ENCODE measurements around the gene PPP2R3B.

PPP2R3B gene

GRCh38 chrX:368811-369562 is 17.7 kb downstream of the PPP2R3B start:
- no peak overlapping the region for H2AFZ ChIP-seq (ENCODE audit: low read depth, low read length)

GRCh38 chrX:367866-368265 is 18.8 kb downstream of the PPP2R3B start:
- Histone ChIP-seq H2BK12ac (ENCODE audit: low read length in 2 of 2) (no peak overlapping the region), H2AFZ (ENCODE audit: low read depth, low read length) (no peak overlapping the region), H2AK5ac (ENCODE audit: low read length, severe bottlenecking) (no peak overlapping the region), H4K8ac (ENCODE audit: low read length) (no peak overlapping the region), H3K4me1 (ENCODE audit: control insufficient read depth, insufficient read depth, low read depth, low read length) (peaks cover 17% of the 10 kb centered on the region), H3K27me3 (ENCODE audit: control insufficient read depth in 1 of 2, insufficient read depth in 1 of 2, low read length in 2 of 2) (peaks cover 16 to 25% of the 10 kb centered on the region in 2 experiments), H3K9me3 (ENCODE audit: control insufficient read depth, low read length) (no peaks in the 10 kb centered on the region), H3K36me3 (ENCODE audit: control insufficient read depth in 1 of 2, insufficient read depth in 2 of 2, low read depth in 1 of 2, low read length in 2 of 2) (peaks cover 0 to 23% of the 10 kb centered on the region in 2 experiments), H3K4ac (ENCODE audit: low read depth in 1 of 2, low read length in 2 of 2) (no peak overlapping the region), H3K79me1 (replicated peaks; ENCODE audit: low read length, poor library complexity, severe bottlenecking) (peaks cover 52% of the 10 kb centered on the region), H3K23ac (ENCODE audit: low read length in 2 of 2) (no peak overlapping the region), H2BK15ac (ENCODE audit: low read depth, poor library complexity, severe bottlenecking) (peak overlapping the region; percentile 36), H4K91ac (ENCODE audit: low read length) (no peak overlapping the region), H3K27ac (ENCODE audit: low read length, poor library complexity, severe bottlenecking) (no peak overlapping the region), H2BK5ac (ENCODE audit: low read depth, low read length, poor library complexity, severe bottlenecking) (no peak overlapping the region), H3K18ac (ENCODE audit: low read depth in 1 of 2, low read length in 2 of 2) (no peak overlapping the region), H3K9ac (ENCODE audit: low read length) (no peak overlapping the region), H3K4me3 (ENCODE audit: insufficient read depth in 1 of 2, low read depth in 1 of 2, low read length in 2 of 2) (no peak overlapping the region), H2BK120ac (ENCODE audit: low read depth, low read length) (no peak overlapping the region), H3K14ac (ENCODE audit: low read length in 2 of 2) (no peak overlapping the region), H3K4me2 (ENCODE audit: low read length, poor library complexity, severe bottlenecking) (no peak overlapping the region)
- 93% methylated on average over 15 of the region's 17 CpGs for WGBS
- DNase-seq: no peak

More at GRCh38 chrX:368811-369562, 17.7 kb downstream of the PPP2R3B start:
- Histone ChIP-seq H2BK12ac (ENCODE audit: low read length in 2 of 2) (peak overlapping the region in 1 of 2 experiments; percentile 28), H3K14ac (ENCODE audit: low read length in 2 of 2) (no peak overlapping the region), H3K4me3 (ENCODE audit: insufficient read depth in 1 of 2, low read depth in 1 of 2, low read length in 2 of 2) (no peak overlapping the region), H3K36me3 (ENCODE audit: control insufficient read depth in 1 of 2, insufficient read depth in 2 of 2, low read depth in 1 of 2, low read length in 2 of 2) (peaks cover 0 to 17% of the 10 kb centered on the region in 2 experiments), H4K8ac (ENCODE audit: low read length) (peak overlapping the region; percentile 69), H3K4me2 (ENCODE audit: low read length, poor library complexity, severe bottlenecking) (no peak overlapping the region), H3K4me1 (ENCODE audit: control insufficient read depth, insufficient read depth, low read depth, low read length) (peaks cover 26% of the 10 kb centered on the region), H4K91ac (ENCODE audit: low read length) (peak overlapping the region; percentile 85), H3K18ac (ENCODE audit: low read depth in 1 of 2, low read length in 2 of 2) (peak overlapping the region; percentile 29 to 83), H3K9ac (ENCODE audit: low read length) (no peak overlapping the region), H3K79me1 (replicated peaks; ENCODE audit: low read length, poor library complexity, severe bottlenecking) (peaks cover 44% of the 10 kb centered on the region), H2BK5ac (ENCODE audit: low read depth, low read length, poor library complexity, severe bottlenecking) (no peak overlapping the region), H3K27ac (ENCODE audit: low read length, poor library complexity, severe bottlenecking) (no peak overlapping the region), H3K4ac (ENCODE audit: low read depth in 1 of 2, low read length in 2 of 2) (no peak overlapping the region), H3K9me3 (ENCODE audit: control insufficient read depth, low read length) (no peaks in the 10 kb centered on the region), H2BK15ac (ENCODE audit: low read depth, poor library complexity, severe bottlenecking) (no peak overlapping the region), H2BK120ac (ENCODE audit: low read depth, low read length) (peak overlapping the region; percentile 34), H3K23ac (ENCODE audit: low read length in 2 of 2) (no peak overlapping the region), H2AK5ac (ENCODE audit: low read length, severe bottlenecking) (no peak overlapping the region), H3K27me3 (ENCODE audit: control insufficient read depth in 1 of 2, insufficient read depth in 1 of 2, low read length in 2 of 2) (peaks cover 24 to 31% of the 10 kb centered on the region in 2 experiments)
- 39% methylated on average over 24 of the region's 25 CpGs for WGBS
- peak; percentile 53 for DNase-seq

DNA sequence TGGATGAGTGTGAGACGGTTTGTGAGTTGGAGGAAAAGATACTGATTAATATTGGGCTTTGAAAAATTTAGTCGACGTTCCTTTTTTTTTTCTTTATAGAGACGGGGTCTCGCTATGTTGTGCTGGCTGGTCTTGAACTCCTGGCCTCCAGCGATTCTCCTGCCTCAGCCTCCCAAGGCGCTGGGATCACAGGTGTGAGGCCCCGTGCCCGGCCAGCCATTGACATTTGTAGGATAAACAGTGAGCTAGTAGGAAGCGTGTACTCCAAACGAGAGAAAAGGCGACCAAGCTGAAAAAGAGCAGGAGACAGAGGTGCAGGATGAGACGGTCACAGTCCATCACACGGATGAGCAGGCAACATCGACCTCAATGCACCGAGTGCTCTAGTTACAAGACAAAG is 19.4 kb downstream of the PPP2R3B start:
- peaks cover 11 to 20% of the 10 kb centered on the region in 2 experiments for H3K27me3 ChIP-seq (ENCODE audit: control insufficient read depth in 1 of 2, insufficient read depth in 1 of 2, low read length in 2 of 2)
- H3K4me1 ChIP-seq (ENCODE audit: control insufficient read depth, insufficient read depth, low read depth, low read length): peaks cover 17% of the 10 kb centered on the region
- no peak overlapping the region for H3K14ac ChIP-seq (ENCODE audit: low read length in 2 of 2)
- H3K4me2 ChIP-seq (ENCODE audit: low read length, poor library complexity, severe bottlenecking): no peak overlapping the region
- H2BK120ac ChIP-seq (ENCODE audit: low read depth, low read length): no peak overlapping the region
- H4K8ac ChIP-seq (ENCODE audit: low read length): no peak overlapping the region
- H3K79me1 ChIP-seq (replicated peaks; ENCODE audit: low read length, poor library complexity, severe bottlenecking): peaks cover 52% of the 10 kb centered on the region
- no peak overlapping the region for H2BK15ac ChIP-seq (ENCODE audit: low read depth, poor library complexity, severe bottlenecking)
- H2BK12ac ChIP-seq (ENCODE audit: low read length in 2 of 2): no peak overlapping the region
- H2BK5ac ChIP-seq (ENCODE audit: low read depth, low read length, poor library complexity, severe bottlenecking): no peak overlapping the region
- no peak overlapping the region for H3K27ac ChIP-seq (ENCODE audit: low read length, poor library complexity, severe bottlenecking)
- no peak overlapping the region for H4K91ac ChIP-seq (ENCODE audit: low read length)
- H2AK5ac ChIP-seq (ENCODE audit: low read length, severe bottlenecking): no peak overlapping the region
- H3K4me3 ChIP-seq (ENCODE audit: insufficient read depth in 1 of 2, low read depth in 1 of 2, low read length in 2 of 2): no peak overlapping the region
- no peak overlapping the region for H3K23ac ChIP-seq (ENCODE audit: low read length in 2 of 2)
- no peak overlapping the region for H3K9ac ChIP-seq (ENCODE audit: low read length)
- 92% methylated on average over 16 of the region's 16 CpGs for WGBS
- no peaks in the 10 kb centered on the region for H3K9me3 ChIP-seq (ENCODE audit: control insufficient read depth, low read length)
- H2AFZ ChIP-seq (ENCODE audit: low read depth, low read length): no peak overlapping the region
- DNase-seq: no peak
- no peak overlapping the region for H3K4ac ChIP-seq (ENCODE audit: low read depth in 1 of 2, low read length in 2 of 2)
- no peak overlapping the region for H3K18ac ChIP-seq (ENCODE audit: low read depth in 1 of 2, low read length in 2 of 2)
- peaks cover 0 to 23% of the 10 kb centered on the region in 2 experiments for H3K36me3 ChIP-seq (ENCODE audit: control insufficient read depth in 1 of 2, insufficient read depth in 2 of 2, low read depth in 1 of 2, low read length in 2 of 2)

DNA sequence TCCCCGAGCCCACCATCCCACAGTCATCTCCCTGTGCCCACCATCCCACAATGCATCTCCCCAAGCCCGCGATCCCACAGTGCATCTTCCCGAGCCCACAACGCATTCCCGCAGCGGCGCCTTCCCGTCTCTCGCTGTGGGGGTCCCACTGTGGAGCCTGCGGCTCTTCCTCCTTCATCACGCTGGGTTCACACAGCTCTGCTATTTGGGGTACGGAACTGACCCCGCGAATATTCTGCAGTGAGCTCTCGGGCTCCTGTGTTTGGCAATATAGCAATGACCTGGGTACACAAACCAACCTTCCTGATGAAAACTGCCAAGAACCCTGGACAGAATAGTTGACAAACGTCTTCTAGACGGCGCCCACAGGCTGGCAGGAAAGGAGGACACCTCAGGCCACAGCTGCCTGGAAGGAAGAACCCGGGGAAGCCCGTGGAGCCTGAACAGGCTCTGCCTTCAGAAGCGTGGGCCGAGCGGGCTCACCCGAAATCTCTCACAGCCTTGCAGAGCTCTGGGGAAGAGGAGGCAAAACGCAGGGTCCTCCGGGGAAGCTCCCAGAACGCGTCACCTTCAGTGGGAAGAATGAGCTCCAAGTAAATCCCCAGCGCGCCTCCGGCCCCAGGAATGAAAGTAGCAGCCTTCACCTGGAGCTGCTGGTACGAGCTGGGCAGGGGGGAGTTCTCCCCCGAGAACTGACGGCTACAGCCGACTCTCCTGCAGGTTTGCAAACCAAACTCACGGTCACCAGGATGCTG is 22.9 kb downstream of the PPP2R3B start:
- Histone ChIP-seq H3K4me3 (ENCODE audit: insufficient read depth in 1 of 2, low read depth in 1 of 2, low read length in 2 of 2) (no peak overlapping the region), H2BK12ac (ENCODE audit: low read length in 2 of 2) (no peak overlapping the region), H3K9me3 (ENCODE audit: control insufficient read depth, low read length) (peaks cover 20% of the 10 kb centered on the region), H3K4me1 (ENCODE audit: control insufficient read depth, insufficient read depth, low read depth, low read length) (peaks cover 8% of the 10 kb centered on the region), H3K23ac (ENCODE audit: low read length in 2 of 2) (no peak overlapping the region), H3K36me3 (ENCODE audit: control insufficient read depth in 1 of 2, insufficient read depth in 2 of 2, low read depth in 1 of 2, low read length in 2 of 2) (peaks cover 14 to 32% of the 10 kb centered on the region in 2 experiments), H3K18ac (ENCODE audit: low read depth in 1 of 2, low read length in 2 of 2) (no peak overlapping the region), H2BK15ac (ENCODE audit: low read depth, poor library complexity, severe bottlenecking) (no peak overlapping the region), H2BK120ac (ENCODE audit: low read depth, low read length) (no peak overlapping the region), H4K8ac (ENCODE audit: low read length) (no peak overlapping the region), H2AK5ac (ENCODE audit: low read length, severe bottlenecking) (no peak overlapping the region), H3K4ac (ENCODE audit: low read depth in 1 of 2, low read length in 2 of 2) (no peak overlapping the region), H2BK5ac (ENCODE audit: low read depth, low read length, poor library complexity, severe bottlenecking) (no peak overlapping the region), H3K79me1 (replicated peaks; ENCODE audit: low read length, poor library complexity, severe bottlenecking) (peaks cover 36% of the 10 kb centered on the region), H3K4me2 (ENCODE audit: low read length, poor library complexity, severe bottlenecking) (no peak overlapping the region), H3K27me3 (ENCODE audit: control insufficient read depth in 1 of 2, insufficient read depth in 1 of 2, low read length in 2 of 2) (no peaks in the 10 kb centered on the region), H3K27ac (ENCODE audit: low read length, poor library complexity, severe bottlenecking) (no peak overlapping the region), H2AFZ (ENCODE audit: low read depth, low read length) (no peak overlapping the region), H3K9ac (ENCODE audit: low read length) (no peak overlapping the region), H3K14ac (ENCODE audit: low read length in 2 of 2) (peak overlapping the region in 1 of 2 experiments; percentile 37), H4K91ac (ENCODE audit: low read length) (no peak overlapping the region)
- WGBS: 95% methylated on average over 37 of the region's 37 CpGs
- DNase-seq: no peak

All from mesenchymal stem cell (in vitro differentiated cells and primary cell).